ENCODE measurements around the gene PPP2CA.
"Not testable (repeated sequence)": the region's sequence is repeated elsewhere in the genome, so short reads cannot be mapped to it uniquely, and the experiment has no call there.

PPP2CA gene

GRCh38 chr5:134225780-134226440 is at the start of gene PPP2CA:
Gene PPP2CA (minus strand): TSS chr5:134226073. CDS start chr5:134225861, 212 bp downstream.
- Mint-ChIP-seq H3K9me3 (no peaks in the 10 kb centered on the region), H3K36me3 (ENCODE audit: low read depth) (peaks cover 39% of the 10 kb centered on the region), H3K4me3 (peak within 1 kb of the TSS; percentile 90), H3K27ac (peak within 1 kb of the TSS; percentile 96), H3K4me1 (ENCODE audit: low read depth) (peaks cover 50% of the 10 kb centered on the region), H3K27me3 (no peaks in the 10 kb centered on the region)

GRCh38 chr5:134273642-134274395 is 47.9 kb upstream of the PPP2CA start:
- Mint-ChIP-seq H3K9me3 (no peaks in the 10 kb centered on the region), H3K4me3 (no peak overlapping the region), H3K27me3 (peaks cover 8% of the 10 kb centered on the region), H3K27ac (no peak overlapping the region), H3K36me3 (ENCODE audit: low read depth) (no peaks in the 10 kb centered on the region), H3K4me1 (ENCODE audit: low read depth) (no peaks in the 10 kb centered on the region)

GRCh38 chr5:134271059-134271458 is 45.2 kb upstream of the PPP2CA start:
- Mint-ChIP-seq H3K4me1 (ENCODE audit: low read depth) (no peaks in the 10 kb centered on the region), H3K4me3 (no peak overlapping the region), H3K27ac (no peak overlapping the region), H3K27me3 (no peaks in the 10 kb centered on the region), H3K36me3 (ENCODE audit: low read depth) (no peaks in the 10 kb centered on the region), H3K9me3 (no peaks in the 10 kb centered on the region)

- Mint-ChIP-seq H3K4me1 (ENCODE audit: low read depth) (no peaks in the 10 kb centered on the region), H3K27ac (no peak overlapping the region), H3K9me3 (peaks cover 9% of the 10 kb centered on the region), H3K4me3 (no peak overlapping the region), H3K27me3 (peaks cover 6% of the 10 kb centered on the region), H3K36me3 (ENCODE audit: low read depth) (no peaks in the 10 kb centered on the region)
Observed at GRCh38 chr5:134268919-134269318, 43.0 kb upstream of the PPP2CA start.

- Mint-ChIP-seq H3K36me3 (ENCODE audit: low read depth) (no peaks in the 10 kb centered on the region), H3K4me1 (ENCODE audit: low read depth) (no peaks in the 10 kb centered on the region), H3K27ac (no peak overlapping the region), H3K9me3 (peaks cover 9% of the 10 kb centered on the region), H3K4me3 (no peak overlapping the region), H3K27me3 (peaks cover 6% of the 10 kb centered on the region)
Observed at GRCh38 chr5:134268019-134268601, 42.2 kb upstream of the PPP2CA start.

- H3K4me3 Mint-ChIP-seq: no peak overlapping the region
- H3K36me3 Mint-ChIP-seq (ENCODE audit: low read depth): no peaks in the 10 kb centered on the region
- no peak overlapping the region for H3K27ac Mint-ChIP-seq
- no peaks in the 10 kb centered on the region for H3K4me1 Mint-ChIP-seq (ENCODE audit: low read depth)
- peaks cover 6% of the 10 kb centered on the region for H3K27me3 Mint-ChIP-seq
- peaks cover 13% of the 10 kb centered on the region for H3K9me3 Mint-ChIP-seq
Observed at GRCh38 chr5:134267366-134268018, 41.6 kb upstream of the PPP2CA start.

GRCh38 chr5:134263801-134264200 is 37.9 kb upstream of the PPP2CA start:
- peaks cover 6% of the 10 kb centered on the region for H3K27me3 Mint-ChIP-seq
- H3K27ac Mint-ChIP-seq: no peak overlapping the region
- H3K4me1 Mint-ChIP-seq (ENCODE audit: low read depth): no peaks in the 10 kb centered on the region
- H3K4me3 Mint-ChIP-seq: no peak overlapping the region
- H3K36me3 Mint-ChIP-seq (ENCODE audit: low read depth): no peaks in the 10 kb centered on the region
- peaks cover 16% of the 10 kb centered on the region for H3K9me3 Mint-ChIP-seq

GRCh38 chr5:134262629-134263028 is 36.8 kb upstream of the PPP2CA start:
- H3K4me3 Mint-ChIP-seq; H3K4me1 Mint-ChIP-seq (ENCODE audit: low read depth); H3K27ac Mint-ChIP-seq; H3K27me3 Mint-ChIP-seq; H3K36me3 Mint-ChIP-seq (ENCODE audit: low read depth): not testable (repeated sequence)
- peaks cover 16% of the 10 kb centered on the region for H3K9me3 Mint-ChIP-seq

GRCh38 chr5:134258896-134259295 is 33.0 kb upstream of the PPP2CA start:
- Mint-ChIP-seq H3K36me3 (ENCODE audit: low read depth) (no peaks in the 10 kb centered on the region), H3K27ac (no peak overlapping the region), H3K9me3 (peaks cover 8% of the 10 kb centered on the region), H3K4me1 (ENCODE audit: low read depth) (no peaks in the 10 kb centered on the region), H3K27me3 (peaks cover 3% of the 10 kb centered on the region), H3K4me3 (no peak overlapping the region)

- H3K27ac Mint-ChIP-seq: no peak overlapping the region
- no peak overlapping the region for H3K4me3 Mint-ChIP-seq
- H3K27me3 Mint-ChIP-seq: peaks cover 5% of the 10 kb centered on the region
- no peaks in the 10 kb centered on the region for H3K36me3 Mint-ChIP-seq (ENCODE audit: low read depth)
- H3K4me1 Mint-ChIP-seq (ENCODE audit: low read depth): no peaks in the 10 kb centered on the region
- peaks cover under 1% of the 10 kb centered on the region for H3K9me3 Mint-ChIP-seq
Observed at GRCh38 chr5:134257176-134257575, 31.3 kb upstream of the PPP2CA start.

- H3K4me1 Mint-ChIP-seq (ENCODE audit: low read depth): no peaks in the 10 kb centered on the region
- H3K36me3 Mint-ChIP-seq (ENCODE audit: low read depth): no peaks in the 10 kb centered on the region
- H3K4me3 Mint-ChIP-seq: no peak overlapping the region
- peaks cover 5% of the 10 kb centered on the region for H3K27me3 Mint-ChIP-seq
- no peak overlapping the region for H3K27ac Mint-ChIP-seq
- H3K9me3 Mint-ChIP-seq: no peaks in the 10 kb centered on the region
Observed at GRCh38 chr5:134255418-134256150, 29.7 kb upstream of the PPP2CA start.

- H3K36me3 Mint-ChIP-seq (ENCODE audit: low read depth); H3K9me3 Mint-ChIP-seq; H3K27ac Mint-ChIP-seq; H3K27me3 Mint-ChIP-seq; H3K4me1 Mint-ChIP-seq (ENCODE audit: low read depth); H3K4me3 Mint-ChIP-seq: not testable (repeated sequence)
Observed at GRCh38 chr5:134253368-134254153, 27.7 kb upstream of the PPP2CA start.

- Mint-ChIP-seq H3K4me3 (no peak overlapping the region), H3K4me1 (ENCODE audit: low read depth) (no peaks in the 10 kb centered on the region), H3K27ac (no peak overlapping the region), H3K9me3 (no peaks in the 10 kb centered on the region), H3K36me3 (ENCODE audit: low read depth) (no peaks in the 10 kb centered on the region), H3K27me3 (peaks cover 5% of the 10 kb centered on the region)
Observed at GRCh38 chr5:134252671-134253070, 26.8 kb upstream of the PPP2CA start.

- peaks cover 5% of the 10 kb centered on the region for H3K27me3 Mint-ChIP-seq
- H3K4me1 Mint-ChIP-seq (ENCODE audit: low read depth): no peaks in the 10 kb centered on the region
- no peak overlapping the region for H3K27ac Mint-ChIP-seq
- no peaks in the 10 kb centered on the region for H3K9me3 Mint-ChIP-seq
- no peak overlapping the region for H3K4me3 Mint-ChIP-seq
- H3K36me3 Mint-ChIP-seq (ENCODE audit: low read depth): no peaks in the 10 kb centered on the region
Observed at GRCh38 chr5:134250949-134251348, 25.1 kb upstream of the PPP2CA start.
